SK-N-SH (cell line): ENCODE measurements around the gene MC3R.

Experiments
- CTCF ChIP-seq: fragments of 200-600 bp; sonication (generic); IDR thresholded peaks from 2 replicates; pipeline ENCODE4 v1.6.1; 2017; ENCODE audit warnings: antibody characterized with exemption, mild to moderate bottlenecking, moderate library complexity
- GABPA ChIP-seq: IDR thresholded peaks from 2 replicates; pipeline ENCODE4 v1.4.0; 2012; ENCODE audit warnings: low read depth, mild to moderate bottlenecking
- MEF2A ChIP-seq: IDR thresholded peaks from 2 replicates; pipeline ENCODE4 v1.4.0; 2012; ENCODE audit warnings: low read depth, borderline replicate concordance
- POLR2AphosphoS5 ChIP-seq: IDR thresholded peaks from 2 replicates; pipeline ENCODE4 v1.6.1; 2012; ENCODE audit warnings: low read depth, low read length
- RFX5 ChIP-seq: IDR thresholded peaks from 2 replicates; pipeline ENCODE4 v1.6.1; 2012; ENCODE audit warnings: mild to moderate bottlenecking, improper control_type of control experiment, low read length
- RXRA ChIP-seq: IDR thresholded peaks from 2 replicates; pipeline ENCODE4 v1.4.0; 2012; ENCODE audit warnings: low read depth, mild to moderate bottlenecking, borderline replicate concordance
- TAF1 ChIP-seq: IDR thresholded peaks from 2 replicates; pipeline ENCODE4 v1.6.1; 2012; ENCODE audit warnings: low read depth, mild to moderate bottlenecking, low read length, moderate library complexity, borderline replicate concordance
- YY1 ChIP-seq: IDR thresholded peaks from 2 replicates; pipeline ENCODE4 v1.4.0; 2012; ENCODE audit warnings: low read depth, mild to moderate bottlenecking

- TF ChIP-seq GABPA = no peak
- no peak for TF ChIP-seq CTCF
- TF ChIP-seq POLR2AphosphoS5 = no peak
- no peak for TF ChIP-seq YY1
- no peak for TF ChIP-seq TAF1
- no peak for TF ChIP-seq RFX5
- TF ChIP-seq MEF2A = no peak
- no peak for TF ChIP-seq RXRA
These were observed 36.4 kb upstream of the MC3R start for GRCh38 chr20:56212091-56212490.
